HG03558 (cell line): ENCODE measurements around the gene IFITM10.

Source experiments
- ATAC-seq: cut with Tn5 transposase; IDR thresholded peaks from one replicate; pipeline ENCODE4 v1.9.1; 2021; ENCODE audit warnings: moderate number of reproducible peaks; ENCODE audit not compliant: unreplicated experiment; ENCODE audit errors: extremely low read depth

IFITM10 gene

DNA sequence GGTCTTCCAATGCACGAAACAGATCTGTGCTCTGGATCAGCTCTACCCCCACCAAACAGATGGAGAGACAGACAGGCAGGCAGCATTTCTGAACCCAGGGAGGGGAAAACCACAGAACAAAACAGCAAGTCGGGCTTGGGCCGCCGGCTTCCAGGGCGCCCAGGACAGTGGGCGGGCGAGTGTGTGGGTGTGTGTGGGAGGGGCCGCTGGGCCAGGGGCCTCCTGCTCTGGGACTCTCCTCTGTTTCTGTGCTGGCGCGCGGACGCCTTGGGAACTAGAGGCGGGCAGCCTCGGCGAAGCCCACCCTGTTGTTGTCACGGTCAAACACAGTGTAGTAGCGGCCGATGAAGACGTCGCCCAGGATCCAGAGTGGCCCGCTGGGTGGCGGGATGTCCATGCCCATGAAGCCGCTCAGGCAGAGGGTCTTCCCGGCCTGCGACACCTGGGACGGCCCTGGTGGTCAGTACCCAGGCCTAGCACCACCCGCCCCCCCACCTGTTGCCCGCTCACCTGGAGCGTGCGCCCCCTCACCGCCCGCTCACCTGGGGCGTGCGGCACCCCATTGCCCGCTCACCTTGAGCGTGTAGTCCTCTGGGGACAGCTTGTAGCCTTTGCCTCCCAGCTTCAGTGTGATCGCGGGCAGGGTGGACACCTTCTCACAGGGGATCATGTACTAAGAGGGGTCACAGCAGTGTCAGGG, 3.0 kb upstream of the IFITM10 start:
- no peak for ATAC-seq

DNA sequence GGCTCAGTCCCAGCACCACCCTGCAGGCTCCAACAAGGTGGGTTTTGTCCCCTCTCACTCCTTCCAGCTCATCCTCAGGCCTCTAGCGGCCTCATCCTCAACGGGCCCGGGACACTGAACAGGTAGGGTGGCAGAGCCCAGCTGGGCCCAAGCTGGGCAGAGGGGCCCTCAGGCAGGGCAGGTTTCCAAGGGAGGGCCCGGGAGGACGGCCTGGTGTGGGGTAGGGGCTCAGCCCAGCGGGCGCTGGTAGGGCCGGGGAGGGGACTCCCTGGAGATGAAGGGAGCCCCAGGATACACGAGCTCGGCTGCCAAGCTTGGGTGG, 2.5 kb upstream of the IFITM10 start:
- ATAC-seq, result no peak

DNA sequence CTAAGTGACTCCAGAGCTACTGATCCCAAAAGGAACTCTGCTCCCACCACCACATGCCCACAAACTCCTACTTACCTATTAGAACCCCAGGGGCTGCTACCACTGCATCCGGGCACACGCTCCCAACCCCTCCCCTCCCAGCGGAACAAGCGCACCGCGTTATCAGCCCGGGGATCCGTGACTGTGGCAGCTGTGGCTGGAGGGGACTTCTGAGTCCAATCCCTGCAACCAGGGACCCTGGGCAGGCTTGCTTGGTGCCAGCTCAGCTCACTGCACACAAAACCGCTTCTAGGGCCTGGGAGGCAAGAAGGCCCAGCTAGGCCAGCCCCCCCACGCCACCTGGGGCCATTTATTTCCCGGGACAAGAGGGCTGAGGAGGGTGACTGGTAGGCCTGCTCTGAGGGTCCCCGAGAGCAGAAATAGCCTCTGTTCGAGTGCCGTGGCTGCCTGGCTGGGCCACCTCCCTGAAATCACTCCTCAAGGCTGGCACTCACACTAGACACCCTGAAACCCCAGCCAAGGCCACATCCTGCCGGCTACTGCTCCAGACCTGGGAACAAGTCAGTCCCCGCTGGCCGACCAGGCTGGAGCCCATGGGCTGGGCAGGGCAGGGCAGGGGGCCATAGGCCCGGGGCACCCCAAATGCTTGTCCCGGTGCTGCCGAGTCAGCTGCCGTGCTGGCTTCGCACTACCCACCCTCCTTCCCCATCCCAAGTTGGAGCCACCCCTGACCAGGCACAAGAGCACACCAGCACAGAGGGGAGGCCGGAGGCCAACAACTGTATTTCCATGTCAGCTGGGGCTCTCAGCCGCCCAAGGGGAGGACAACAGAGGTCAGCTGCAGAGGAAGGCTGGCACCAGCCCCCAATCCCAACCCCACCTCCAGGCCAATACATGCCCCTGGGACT, 1.9 kb upstream of the IFITM10 start:
- no peak for ATAC-seq

DNA sequence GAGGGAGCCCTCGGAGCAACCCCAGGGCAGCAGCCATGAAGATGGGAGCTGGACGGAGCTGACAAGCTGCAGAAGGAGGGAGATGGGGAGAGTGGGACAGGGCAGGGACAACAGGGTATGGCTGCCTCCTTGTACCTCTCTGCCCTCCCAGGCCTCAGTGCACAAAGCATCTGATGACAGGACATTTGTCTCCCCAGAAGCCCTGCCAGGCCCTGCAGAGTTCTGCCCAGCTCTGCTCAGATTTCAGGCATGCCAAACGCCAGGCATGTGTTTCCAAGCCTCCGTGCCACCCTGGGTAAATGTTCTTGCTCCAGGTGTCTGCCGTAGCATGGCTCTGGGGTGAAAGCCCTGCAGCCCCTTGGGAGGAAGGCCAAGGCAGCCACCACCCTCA, 1.1 kb upstream of the IFITM10 start:
- no peak for ATAC-seq

DNA sequence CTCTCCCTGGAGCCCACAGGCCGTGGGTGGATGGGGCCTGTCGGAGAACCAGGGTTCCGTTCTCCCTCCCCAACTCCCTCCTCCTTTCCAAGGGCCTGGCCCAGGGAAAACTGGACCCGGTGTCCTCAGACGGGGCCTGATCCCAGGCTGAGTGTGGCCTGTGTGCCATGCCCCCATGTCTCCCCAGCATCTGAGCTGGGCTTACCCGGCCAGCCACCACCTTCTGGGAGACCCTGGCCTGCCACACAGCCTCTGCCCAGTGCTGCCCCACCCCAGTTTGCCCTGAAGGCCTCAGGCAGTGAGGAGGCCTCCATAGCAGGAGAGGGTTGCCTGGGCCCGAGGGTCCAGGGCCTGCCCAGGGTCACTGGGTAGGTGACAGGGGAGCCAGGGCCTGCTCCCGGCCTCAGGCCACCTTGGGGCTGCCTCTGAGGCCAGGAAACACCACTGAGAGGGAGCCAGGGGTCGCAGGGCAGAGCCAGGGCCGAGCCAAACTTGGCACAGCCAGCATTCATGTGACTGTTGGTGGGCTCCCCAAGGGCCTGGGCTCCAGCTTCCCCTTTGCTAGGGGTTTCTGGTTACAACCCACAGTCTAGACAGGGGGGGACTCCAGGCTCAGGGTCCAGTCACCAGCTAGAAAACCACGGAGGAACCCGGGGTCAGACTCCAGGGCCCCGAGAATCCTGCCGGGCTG, 590 bp upstream of the IFITM10 start:
- ATAC-seq, result no peak

DNA sequence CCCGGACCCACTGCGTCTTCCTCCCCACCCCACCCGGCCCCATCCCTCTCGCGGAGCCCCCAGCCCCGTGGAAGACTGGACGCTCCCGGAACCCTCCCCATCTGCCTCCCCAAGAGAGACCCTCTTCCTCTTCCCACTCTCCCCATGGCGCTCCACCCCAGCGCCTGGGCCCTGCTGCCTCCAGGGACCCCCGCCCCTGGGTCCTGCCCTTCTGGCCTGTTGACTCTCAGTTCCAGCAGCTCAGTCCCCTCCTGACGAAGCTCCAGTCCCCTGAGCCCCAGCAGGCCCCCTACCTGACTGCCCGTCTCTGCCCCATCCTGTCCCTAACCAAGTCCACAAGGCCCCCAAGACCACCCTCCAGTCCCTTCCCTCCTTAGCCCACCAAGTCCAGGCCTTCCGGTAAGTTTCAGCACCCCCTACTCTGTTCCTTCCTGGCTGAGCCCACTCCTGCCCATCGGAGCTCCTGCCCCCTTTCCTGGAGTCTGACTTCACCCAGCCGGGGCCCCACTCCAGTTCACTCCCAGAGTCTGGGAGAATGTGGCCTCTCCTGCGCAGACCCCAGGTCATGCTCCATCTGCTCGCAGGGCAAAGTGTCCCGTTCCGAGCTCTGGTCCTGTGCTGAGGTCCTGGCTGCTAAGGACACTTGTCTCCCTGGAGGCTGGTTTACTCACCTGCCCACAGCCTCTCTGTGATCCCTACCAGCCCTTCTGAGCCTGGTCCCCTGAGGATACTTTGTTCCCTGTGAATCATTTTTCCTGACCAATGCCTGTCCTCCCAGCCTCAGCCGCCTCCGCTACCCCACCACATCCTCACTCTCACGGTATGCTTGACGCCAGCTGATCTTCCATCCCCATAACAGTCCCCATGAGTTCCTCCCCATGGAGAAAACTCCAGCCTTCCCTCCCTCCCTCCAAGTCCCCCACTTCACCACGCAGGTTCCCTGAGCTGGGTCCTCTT, 722 bp downstream of the IFITM10 start:
- ATAC-seq, result no peak

DNA sequence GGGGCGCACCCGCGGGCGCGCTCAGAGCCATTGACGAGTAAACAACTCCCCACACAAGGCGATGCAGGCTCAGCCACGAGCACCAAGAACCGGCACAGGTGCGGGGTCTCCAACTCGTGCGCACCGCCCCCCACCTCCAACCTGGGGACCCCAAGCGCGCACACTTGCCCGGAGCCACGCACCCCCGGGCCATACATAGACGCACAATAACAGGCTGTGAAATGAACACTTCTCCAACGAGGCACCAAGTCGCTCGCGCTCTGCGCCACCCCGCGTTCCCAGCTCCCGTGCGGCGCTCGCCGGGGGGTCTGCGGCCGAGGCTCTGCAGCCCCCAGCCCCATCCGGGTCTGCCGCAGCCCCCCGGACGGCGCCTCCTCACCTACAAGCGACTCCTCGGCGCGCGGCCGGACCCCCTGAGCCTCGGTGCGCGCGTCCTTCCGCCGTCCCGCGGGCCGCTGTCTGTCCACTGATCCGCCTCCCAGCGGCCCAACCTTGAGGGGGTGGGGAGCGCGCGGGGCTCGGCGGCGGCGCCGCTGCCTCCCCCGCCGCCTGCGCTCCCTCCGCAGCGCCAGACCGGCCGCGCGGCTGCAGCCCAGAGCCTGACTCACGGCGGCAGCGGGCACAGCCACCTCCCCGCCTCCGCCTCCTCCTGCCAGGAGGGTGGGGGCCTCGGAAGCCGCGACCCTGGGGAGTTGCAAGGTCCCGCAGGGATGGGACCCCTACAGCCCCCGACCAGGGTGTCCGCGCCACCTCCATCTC, 1.6 kb downstream of the IFITM10 start:
- no peak for ATAC-seq

DNA sequence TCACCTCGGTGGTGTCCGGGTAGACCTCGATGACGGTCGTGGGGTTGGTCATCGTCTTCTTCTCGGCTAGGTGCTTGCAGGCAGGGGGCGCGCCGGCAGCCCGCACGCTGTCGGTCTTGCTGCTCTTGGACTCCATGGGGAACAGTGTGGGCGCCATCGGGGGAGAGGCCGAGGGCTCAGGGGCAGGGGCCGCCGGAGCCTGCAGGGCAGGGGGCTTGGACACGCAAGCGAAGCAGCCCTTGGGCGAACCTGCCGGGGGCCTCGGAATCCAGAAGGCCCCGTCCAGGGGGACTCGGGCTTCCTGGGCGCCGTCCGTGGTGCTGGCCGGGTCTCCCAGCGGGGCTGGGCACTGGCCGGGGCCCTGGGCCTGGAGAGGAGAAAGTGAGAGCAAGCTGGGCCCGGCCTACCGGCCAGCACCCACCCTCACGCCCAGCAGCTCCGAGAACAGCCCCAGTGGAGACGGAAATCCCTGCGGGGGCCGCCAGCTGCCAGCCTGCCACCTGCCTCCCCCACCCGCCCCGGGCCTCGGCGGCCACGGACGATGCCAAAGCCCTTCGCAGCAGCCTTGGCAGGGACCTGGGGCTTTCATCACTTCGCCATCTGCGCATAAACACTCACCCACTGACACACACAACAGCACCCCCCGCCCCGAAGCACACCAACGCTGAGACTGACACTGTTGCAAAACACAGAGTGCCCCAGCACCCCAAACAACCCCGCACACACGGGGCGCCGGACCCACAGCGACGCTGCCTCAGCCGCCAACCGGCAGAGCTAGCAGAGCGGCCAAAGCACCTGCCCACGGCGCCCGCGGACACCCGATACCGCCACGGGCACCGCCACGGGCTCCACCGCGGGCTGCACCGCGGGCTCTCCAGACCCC, 2.4 kb downstream of the IFITM10 start:
- no peak for ATAC-seq

DNA sequence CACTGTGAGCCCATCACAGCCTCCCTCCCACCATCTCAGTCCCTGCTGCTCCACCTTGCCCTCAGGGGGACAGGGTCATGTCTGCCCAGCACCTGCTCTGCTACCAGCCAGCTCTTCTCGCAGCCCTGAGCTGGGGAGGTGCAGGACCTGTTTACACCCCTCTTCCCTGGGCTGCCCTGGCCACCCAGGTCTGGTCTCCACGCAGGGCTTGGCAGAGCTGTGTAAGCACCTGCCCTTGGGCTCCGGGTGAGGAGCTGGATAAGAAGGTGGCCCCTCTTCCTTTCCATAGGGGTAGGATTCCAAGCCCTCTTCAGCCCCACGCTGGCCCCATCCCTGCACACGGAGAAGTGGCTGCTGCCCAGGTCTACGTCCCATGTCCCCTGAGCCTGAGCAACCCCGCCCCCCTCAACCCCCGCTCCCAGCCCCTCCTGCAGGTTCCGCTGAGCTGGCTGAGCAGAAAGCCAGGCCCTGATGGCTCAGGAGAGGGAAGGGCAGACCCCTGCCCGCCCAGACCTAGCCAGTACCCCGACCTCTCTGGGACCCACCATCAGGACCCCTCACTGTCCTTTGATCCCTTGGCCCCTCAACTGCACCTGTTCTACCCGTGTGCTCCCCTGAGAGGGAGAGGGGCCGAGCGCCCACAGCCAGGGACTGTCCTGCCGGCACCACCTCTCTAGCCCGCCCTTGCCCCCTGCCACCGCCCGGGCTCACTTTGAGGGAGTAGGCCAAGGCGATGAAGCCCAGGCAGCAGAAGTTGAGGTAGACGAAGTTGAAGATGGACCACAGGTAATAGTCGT, 3.2 kb downstream of the IFITM10 start:
- no peak for ATAC-seq

DNA sequence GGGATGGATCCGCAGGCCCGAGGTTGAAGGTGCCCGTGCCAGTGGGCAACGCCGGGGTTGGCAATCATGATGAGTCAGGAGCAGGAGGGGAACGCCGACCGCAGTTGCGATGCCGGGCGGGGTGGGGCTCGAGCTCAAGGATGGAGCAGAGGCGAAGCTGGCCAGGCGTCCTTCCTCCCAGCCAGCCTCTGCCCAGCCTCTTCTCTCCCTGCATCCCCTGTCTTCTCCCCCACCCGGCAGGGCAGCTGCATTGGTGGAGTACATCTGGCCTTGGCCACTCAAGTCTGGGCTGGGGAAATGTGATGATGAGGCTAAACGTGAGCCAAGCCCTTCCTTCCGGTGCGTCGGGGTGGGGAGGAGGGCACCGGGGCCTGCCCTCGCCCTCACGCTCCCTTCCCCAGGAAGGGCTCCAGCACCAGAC, 3.9 kb downstream of the IFITM10 start:
- ATAC-seq, result no peak

DNA sequence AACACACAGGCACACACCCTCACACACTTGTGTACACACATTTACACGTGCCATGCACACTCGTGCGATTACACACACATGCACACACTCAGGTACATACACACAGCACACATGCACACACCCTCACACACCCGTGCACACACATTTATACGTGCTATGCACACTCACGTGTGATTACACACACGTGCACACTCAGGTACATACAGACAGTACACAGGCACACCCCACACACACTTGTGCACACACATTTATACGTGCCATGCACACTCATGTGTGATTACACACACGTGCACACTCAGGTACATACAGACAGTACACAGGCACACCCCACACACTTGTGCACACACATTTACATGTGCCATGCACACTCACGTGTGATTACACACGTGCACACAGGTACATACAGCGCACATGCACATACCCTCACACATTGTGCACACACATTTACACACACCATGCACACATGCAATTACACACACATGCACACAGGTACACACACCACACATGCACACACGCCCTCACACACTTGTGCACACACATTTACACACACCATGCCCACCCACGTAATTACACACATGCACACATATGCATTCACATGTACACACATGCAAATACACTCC, 4.6 kb downstream of the IFITM10 start:
- ATAC-seq, result no peak

DNA sequence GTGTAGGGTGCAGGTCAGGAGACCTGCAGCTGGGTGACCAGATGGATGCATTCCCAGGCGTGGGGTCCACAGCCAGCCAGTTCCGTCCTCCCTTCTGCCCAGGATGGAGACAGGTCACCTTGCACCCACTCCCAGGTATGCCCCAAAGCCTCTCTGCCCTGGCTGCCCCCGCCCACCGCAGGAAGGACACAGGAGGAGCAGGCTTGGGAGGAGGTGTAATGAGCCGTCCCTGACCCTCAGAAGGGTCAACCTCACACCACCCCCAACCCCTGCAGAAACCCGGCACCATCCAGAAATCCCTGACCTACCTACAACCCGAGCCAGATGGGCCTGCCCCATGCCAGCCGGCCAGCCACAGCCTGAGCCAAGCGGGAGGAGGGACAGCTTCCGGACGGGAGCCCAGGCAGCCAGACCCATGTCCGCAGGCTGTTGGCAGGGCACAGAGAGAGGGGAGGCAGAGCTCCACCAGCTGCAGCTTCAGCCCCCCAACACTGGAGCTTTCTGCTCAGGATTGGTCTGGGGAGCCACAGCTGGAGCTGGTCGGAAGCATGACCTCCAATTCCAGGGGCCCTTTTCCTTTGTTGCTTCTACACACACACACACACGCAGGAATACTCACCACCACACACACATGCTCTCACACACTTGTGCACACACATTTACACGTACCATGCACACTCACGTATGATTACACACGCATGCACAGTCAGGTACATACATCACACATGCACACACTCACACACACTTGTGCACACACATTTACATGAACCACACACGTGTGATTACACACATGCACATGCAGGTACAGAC, 5.3 kb downstream of the IFITM10 start:
- ATAC-seq, result no peak

DNA sequence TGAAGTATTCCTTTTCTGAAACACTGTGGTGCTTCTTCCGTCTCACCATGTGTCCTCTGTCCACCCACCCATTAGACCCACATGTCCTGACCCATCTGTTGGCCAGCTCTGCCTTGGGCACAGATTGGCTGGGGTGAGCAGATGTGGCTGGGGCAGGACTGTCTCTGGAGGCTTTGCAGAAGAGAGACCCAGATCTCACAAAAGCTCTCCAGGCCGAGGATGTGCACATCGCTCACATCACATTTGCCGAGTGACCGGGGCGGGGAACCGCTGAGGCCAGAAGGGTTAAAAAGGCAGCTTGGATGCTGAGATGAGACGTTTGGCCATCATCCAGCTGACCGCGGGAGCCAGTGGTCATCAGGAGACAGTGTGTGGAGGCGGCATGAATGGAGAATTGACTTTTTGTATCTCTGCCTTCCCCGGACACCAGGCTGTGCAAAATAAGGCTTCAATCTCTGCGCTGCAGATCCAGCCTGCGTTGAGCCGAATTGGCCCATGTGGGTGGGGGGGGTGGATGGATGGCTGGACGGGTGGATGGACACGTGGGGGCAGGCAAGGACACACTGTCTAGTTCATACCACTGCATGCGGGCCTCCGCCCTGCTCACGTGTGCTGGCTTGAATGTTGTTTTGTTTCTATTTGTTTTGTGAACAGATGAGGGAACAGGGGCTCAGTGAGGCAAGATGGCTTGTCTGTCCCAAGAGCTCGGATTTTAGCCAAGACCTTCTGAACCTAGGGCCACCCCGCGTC, 6.1 kb downstream of the IFITM10 start:
- ATAC-seq, result no peak

DNA sequence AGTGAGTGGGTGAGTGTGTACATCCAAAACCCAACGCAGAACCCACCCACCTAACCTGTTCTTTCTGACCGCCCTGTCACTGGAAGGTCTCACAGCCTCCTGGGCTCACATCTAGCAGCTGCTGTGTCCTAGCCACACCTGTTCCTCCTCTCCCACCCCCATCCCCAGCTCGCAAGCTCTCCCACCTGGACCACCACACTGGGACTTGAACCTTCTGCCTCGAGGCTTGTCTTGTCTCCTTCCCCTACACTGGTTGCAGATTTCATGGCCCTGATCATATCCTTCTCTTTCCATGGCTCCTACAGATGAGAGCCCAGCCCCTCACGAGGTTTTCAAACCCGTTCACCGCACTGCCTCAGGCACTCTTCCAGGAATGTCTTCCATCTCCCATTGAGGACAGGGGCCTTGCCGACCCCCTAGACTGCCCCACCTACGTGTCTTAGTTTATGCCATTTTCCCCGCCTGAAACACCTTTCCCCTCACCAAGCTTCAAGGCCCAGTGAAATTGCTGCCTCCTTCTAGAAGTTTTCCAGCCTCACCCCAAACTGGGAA, 6.7 kb downstream of the IFITM10 start:
- no peak for ATAC-seq

DNA sequence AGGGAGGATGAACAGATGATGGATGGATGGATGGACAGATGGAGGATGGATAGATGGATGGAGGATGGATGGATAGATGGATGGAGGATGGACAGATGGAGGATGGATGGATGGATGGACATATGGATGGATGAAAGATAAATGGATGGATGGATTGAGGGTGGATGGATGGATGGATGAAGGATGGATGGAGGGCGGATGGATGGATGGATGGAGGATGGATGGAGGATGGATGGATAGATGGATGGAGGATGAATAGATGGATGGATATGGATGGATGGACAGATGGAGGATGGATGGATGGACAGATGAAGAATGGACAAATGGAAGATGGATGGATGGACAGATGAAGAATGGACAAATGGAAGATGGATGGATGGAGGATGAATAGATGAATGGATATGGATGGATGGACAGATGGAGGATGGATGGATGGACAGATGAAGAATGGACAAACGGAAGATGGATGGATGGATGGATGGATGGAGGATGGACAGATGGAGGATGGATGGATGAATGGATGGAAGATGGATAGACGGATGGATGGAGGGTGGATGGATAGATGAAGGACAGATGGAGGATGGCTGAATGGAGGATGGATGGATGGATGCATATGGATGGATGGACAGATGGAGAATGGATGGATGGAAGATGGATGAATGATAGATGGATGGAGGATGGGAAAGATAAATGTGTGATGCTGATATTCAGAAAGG, 7.4 kb downstream of the IFITM10 start:
- no peak for ATAC-seq
